Activated naive CD8-positive, alpha-beta T cell (primary cell): ENCODE measurements around the gene VWC2.

ENCODE experiments used
- H3K27ac Mint-ChIP-seq: one replicate; pipeline ENCODE4 v1.8.0; 2021; ENCODE audit warnings: mixed read lengths
- H3K27me3 Mint-ChIP-seq: one replicate; pipeline ENCODE4 v1.8.0; 2021; ENCODE audit warnings: mixed read lengths
- H3K36me3 Mint-ChIP-seq: one replicate; pipeline ENCODE4 v1.8.0; 2021; ENCODE audit warnings: mixed read lengths
- H3K4me1 Mint-ChIP-seq: one replicate; pipeline ENCODE4 v1.8.0; 2021; ENCODE audit warnings: low read depth, mixed read lengths
- H3K4me3 Mint-ChIP-seq: one replicate; pipeline ENCODE4 v1.8.0; 2021; ENCODE audit warnings: mild to moderate bottlenecking, mixed read lengths
- H3K9me3 Mint-ChIP-seq: one replicate; pipeline ENCODE4 v1.8.0; 2021; ENCODE audit warnings: low read depth, mixed read lengths

Gene VWC2

GRCh38 chr7:49852619-49853462 is 79.4 kb downstream of the VWC2 start:
- Mint-ChIP-seq H3K36me3 (no peaks in the 10 kb centered on the region), H3K27ac (no peak overlapping the region), H3K9me3 (no peaks in the 10 kb centered on the region)

GRCh38 chr7:49855281-49855980 is 82.0 kb downstream of the VWC2 start:
- Mint-ChIP-seq H3K4me1 (no peaks in the 10 kb centered on the region), H3K27me3 (no peaks in the 10 kb centered on the region), H3K27ac (no peak overlapping the region), H3K9me3 (no peaks in the 10 kb centered on the region), H3K36me3 (no peaks in the 10 kb centered on the region), H3K4me3 (no peak overlapping the region)

More at GRCh38 chr7:49852619-49853462, 79.4 kb downstream of the VWC2 start:
- H3K4me3 Mint-ChIP-seq, result no peak overlapping the region
- peaks cover 2% of the 10 kb centered on the region for H3K27me3 Mint-ChIP-seq
- no peaks in the 10 kb centered on the region for H3K4me1 Mint-ChIP-seq

GRCh38 chr7:49860293-49860692 is 86.9 kb downstream of the VWC2 start:
- Mint-ChIP-seq H3K4me1 (no peaks in the 10 kb centered on the region), H3K27me3 (no peaks in the 10 kb centered on the region), H3K27ac (no peak overlapping the region), H3K36me3 (no peaks in the 10 kb centered on the region), H3K9me3 (no peaks in the 10 kb centered on the region), H3K4me3 (no peak overlapping the region)

GRCh38 chr7:49866076-49866735 is 92.8 kb downstream of the VWC2 start:
- no peak overlapping the region for H3K27ac Mint-ChIP-seq
- H3K9me3 Mint-ChIP-seq, result no peaks in the 10 kb centered on the region
- H3K27me3 Mint-ChIP-seq, result peaks cover 6% of the 10 kb centered on the region
- H3K4me3 Mint-ChIP-seq, result no peak overlapping the region
- H3K4me1 Mint-ChIP-seq, result no peaks in the 10 kb centered on the region
- H3K36me3 Mint-ChIP-seq, result no peaks in the 10 kb centered on the region

GRCh38 chr7:49866910-49867309 is 93.5 kb downstream of the VWC2 start:
- no peaks in the 10 kb centered on the region for H3K36me3 Mint-ChIP-seq
- no peak overlapping the region for H3K4me3 Mint-ChIP-seq
- no peak overlapping the region for H3K27ac Mint-ChIP-seq
- H3K27me3 Mint-ChIP-seq, result peaks cover 6% of the 10 kb centered on the region
- no peaks in the 10 kb centered on the region for H3K4me1 Mint-ChIP-seq
- no peaks in the 10 kb centered on the region for H3K9me3 Mint-ChIP-seq

GRCh38 chr7:49873420-49873819 is 100.0 kb downstream of the VWC2 start:
- no peak overlapping the region for H3K27ac Mint-ChIP-seq
- no peaks in the 10 kb centered on the region for H3K36me3 Mint-ChIP-seq
- no peaks in the 10 kb centered on the region for H3K9me3 Mint-ChIP-seq
- no peak overlapping the region for H3K4me3 Mint-ChIP-seq
- peaks cover 6% of the 10 kb centered on the region for H3K27me3 Mint-ChIP-seq
- no peaks in the 10 kb centered on the region for H3K4me1 Mint-ChIP-seq

- no peaks in the 10 kb centered on the region for H3K36me3 Mint-ChIP-seq
- no peaks in the 10 kb centered on the region for H3K4me1 Mint-ChIP-seq
- H3K27me3 Mint-ChIP-seq, result no peaks in the 10 kb centered on the region
- H3K9me3 Mint-ChIP-seq, result no peaks in the 10 kb centered on the region
- H3K4me3 Mint-ChIP-seq, result no peak overlapping the region
- H3K27ac Mint-ChIP-seq, result no peak overlapping the region
These were observed 101.9 kb downstream of the VWC2 start for GRCh38 chr7:49875336-49875735.

GRCh38 chr7:49876202-49876601 is 102.8 kb downstream of the VWC2 start:
- no peak overlapping the region for H3K4me3 Mint-ChIP-seq
- H3K36me3 Mint-ChIP-seq, result no peaks in the 10 kb centered on the region
- peaks cover 5% of the 10 kb centered on the region for H3K27me3 Mint-ChIP-seq
- no peak overlapping the region for H3K27ac Mint-ChIP-seq
- H3K9me3 Mint-ChIP-seq, result no peaks in the 10 kb centered on the region
- H3K4me1 Mint-ChIP-seq, result no peaks in the 10 kb centered on the region

- Mint-ChIP-seq H3K27ac (no peak overlapping the region), H3K4me3 (no peak overlapping the region), H3K27me3 (peaks cover 10% of the 10 kb centered on the region), H3K36me3 (no peaks in the 10 kb centered on the region), H3K9me3 (no peaks in the 10 kb centered on the region), H3K4me1 (no peaks in the 10 kb centered on the region)
These were observed 104.7 kb downstream of the VWC2 start for GRCh38 chr7:49878089-49878488.

- Mint-ChIP-seq H3K4me1 (no peaks in the 10 kb centered on the region), H3K4me3 (no peak overlapping the region), H3K9me3 (no peaks in the 10 kb centered on the region), H3K36me3 (no peaks in the 10 kb centered on the region), H3K27ac (no peak overlapping the region), H3K27me3 (peaks cover 10% of the 10 kb centered on the region)
These were observed 105.2 kb downstream of the VWC2 start for GRCh38 chr7:49878627-49879026.

GRCh38 chr7:49883933-49884332 is 110.5 kb downstream of the VWC2 start:
- Mint-ChIP-seq H3K27me3 (peaks cover 12% of the 10 kb centered on the region), H3K4me3 (no peak overlapping the region), H3K4me1 (no peaks in the 10 kb centered on the region), H3K27ac (no peak overlapping the region), H3K36me3 (no peaks in the 10 kb centered on the region), H3K9me3 (no peaks in the 10 kb centered on the region)

- no peak overlapping the region for H3K4me3 Mint-ChIP-seq
These were observed 112.3 kb downstream of the VWC2 start for GRCh38 chr7:49885593-49886285.

GRCh38 chr7:49892481-49892880 is 119.0 kb downstream of the VWC2 start:
- Mint-ChIP-seq H3K4me1 (no peaks in the 10 kb centered on the region), H3K4me3 (no peak overlapping the region), H3K27ac (no peak overlapping the region), H3K36me3 (no peaks in the 10 kb centered on the region), H3K27me3 (peaks cover 11% of the 10 kb centered on the region), H3K9me3 (no peaks in the 10 kb centered on the region)

More at GRCh38 chr7:49885593-49886285, 112.3 kb downstream of the VWC2 start:
- H3K4me1 Mint-ChIP-seq, result no peaks in the 10 kb centered on the region
- peaks cover 11% of the 10 kb centered on the region for H3K27me3 Mint-ChIP-seq
- no peaks in the 10 kb centered on the region for H3K9me3 Mint-ChIP-seq
- H3K27ac Mint-ChIP-seq, result no peak overlapping the region
- H3K36me3 Mint-ChIP-seq, result no peaks in the 10 kb centered on the region

GRCh38 chr7:49893131-49893530 is 119.7 kb downstream of the VWC2 start:
- Mint-ChIP-seq H3K36me3 (no peaks in the 10 kb centered on the region), H3K4me3 (no peak overlapping the region), H3K27me3 (peaks cover 9% of the 10 kb centered on the region), H3K27ac (no peak overlapping the region), H3K4me1 (no peaks in the 10 kb centered on the region), H3K9me3 (no peaks in the 10 kb centered on the region)

- Mint-ChIP-seq H3K27me3 (peaks cover 9% of the 10 kb centered on the region), H3K4me3 (no peak overlapping the region), H3K4me1 (no peaks in the 10 kb centered on the region), H3K27ac (no peak overlapping the region), H3K36me3 (no peaks in the 10 kb centered on the region), H3K9me3 (no peaks in the 10 kb centered on the region)
These were observed 121.1 kb downstream of the VWC2 start for GRCh38 chr7:49894543-49894942.
